HG02623 (cell line): ENCODE measurements around the gene LBP.
"Not testable (repeated sequence)": the region's sequence is repeated elsewhere in the genome, so short reads cannot be mapped to it uniquely, and the experiment has no call there.

ENCODE experiments used
- ATAC-seq: cut with Tn5 transposase; IDR thresholded peaks from one replicate; pipeline ENCODE4 v1.9.1; 2021; ENCODE audit warnings: moderate library complexity; ENCODE audit not compliant: unreplicated experiment

Gene LBP, protein sequence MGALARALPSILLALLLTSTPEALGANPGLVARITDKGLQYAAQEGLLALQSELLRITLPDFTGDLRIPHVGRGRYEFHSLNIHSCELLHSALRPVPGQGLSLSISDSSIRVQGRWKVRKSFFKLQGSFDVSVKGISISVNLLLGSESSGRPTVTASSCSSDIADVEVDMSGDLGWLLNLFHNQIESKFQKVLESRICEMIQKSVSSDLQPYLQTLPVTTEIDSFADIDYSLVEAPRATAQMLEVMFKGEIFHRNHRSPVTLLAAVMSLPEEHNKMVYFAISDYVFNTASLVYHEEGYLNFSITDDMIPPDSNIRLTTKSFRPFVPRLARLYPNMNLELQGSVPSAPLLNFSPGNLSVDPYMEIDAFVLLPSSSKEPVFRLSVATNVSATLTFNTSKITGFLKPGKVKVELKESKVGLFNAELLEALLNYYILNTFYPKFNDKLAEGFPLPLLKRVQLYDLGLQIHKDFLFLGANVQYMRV

GRCh38 chr20:38346247-38346651 is at the start of gene LBP:
TSS of gene LBP (plus strand) at chr20:38346482. CDS start at chr20:38346517, 35 bp downstream.
- ATAC-seq: no peak

GRCh38 chr20:38297916-38298674 is 48.2 kb upstream of the LBP start:
- ATAC-seq: no peak

- no peak for ATAC-seq
Measured at GRCh38 chr20:38298768-38299288, 47.5 kb upstream of the LBP start.

DNA sequence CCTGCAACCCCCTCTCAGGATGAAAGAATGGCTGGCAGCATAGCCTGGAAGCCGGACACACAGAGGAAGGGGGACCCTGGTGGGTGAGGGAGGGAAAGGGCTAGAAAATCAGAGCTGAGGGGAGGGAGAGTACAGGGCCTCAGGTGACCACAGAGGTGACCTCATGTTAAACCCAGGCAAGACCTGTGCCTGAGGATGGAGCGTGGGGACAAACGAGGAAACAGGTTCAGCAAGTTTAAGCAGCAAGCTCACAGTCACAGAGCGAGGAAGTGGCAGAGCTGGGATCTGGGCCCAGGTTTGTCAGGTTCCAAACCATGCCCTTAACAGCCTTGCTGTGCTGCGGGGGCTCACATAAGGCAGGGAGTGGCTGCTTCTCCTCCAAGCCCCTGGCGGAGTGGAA is 46.3 kb upstream of the LBP start:
- ATAC-seq: no peak

DNA sequence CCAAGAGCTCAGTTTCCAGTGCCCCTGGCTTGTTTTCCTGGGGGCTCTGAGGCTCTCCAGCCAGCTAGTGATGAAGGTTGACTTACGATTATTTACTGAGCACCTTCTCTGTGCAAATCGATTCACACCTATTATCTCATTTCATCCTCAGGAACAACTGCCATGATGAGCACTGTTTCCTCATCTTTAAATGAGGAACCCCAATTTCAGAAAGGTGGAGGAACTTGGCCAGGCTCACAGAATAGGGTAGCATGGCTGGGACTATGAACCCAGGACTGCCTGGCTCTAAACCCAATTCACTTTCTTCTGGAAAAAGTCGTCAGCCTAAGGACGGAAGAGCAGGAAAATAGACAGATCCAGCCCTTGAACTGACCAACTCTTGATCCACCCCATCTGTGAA is 45.8 kb upstream of the LBP start:
- no peak for ATAC-seq

- no peak for ATAC-seq
Measured at GRCh38 chr20:38301309-38301708, 45.0 kb upstream of the LBP start.

DNA sequence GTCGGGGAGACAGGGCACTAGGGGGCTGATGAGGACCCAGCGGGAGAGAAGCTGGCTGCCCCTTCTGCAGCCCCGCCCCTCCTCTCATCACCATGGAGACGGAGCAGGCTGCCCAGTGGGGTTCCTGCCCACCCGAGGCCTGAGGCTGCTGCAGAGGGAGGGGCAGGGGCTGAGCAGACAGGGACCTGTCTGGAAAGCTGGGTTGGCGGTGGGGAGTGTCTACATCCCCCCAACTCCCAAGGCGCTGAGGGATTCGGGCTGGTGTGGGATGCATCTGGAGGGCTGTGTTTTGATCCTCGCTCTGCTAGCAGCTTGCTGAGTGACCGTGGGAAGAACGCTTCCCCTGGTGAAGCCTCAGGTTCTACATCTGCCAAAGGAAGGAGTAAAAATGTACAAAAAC is 43.5 kb upstream of the LBP start:
- no peak for ATAC-seq

DNA sequence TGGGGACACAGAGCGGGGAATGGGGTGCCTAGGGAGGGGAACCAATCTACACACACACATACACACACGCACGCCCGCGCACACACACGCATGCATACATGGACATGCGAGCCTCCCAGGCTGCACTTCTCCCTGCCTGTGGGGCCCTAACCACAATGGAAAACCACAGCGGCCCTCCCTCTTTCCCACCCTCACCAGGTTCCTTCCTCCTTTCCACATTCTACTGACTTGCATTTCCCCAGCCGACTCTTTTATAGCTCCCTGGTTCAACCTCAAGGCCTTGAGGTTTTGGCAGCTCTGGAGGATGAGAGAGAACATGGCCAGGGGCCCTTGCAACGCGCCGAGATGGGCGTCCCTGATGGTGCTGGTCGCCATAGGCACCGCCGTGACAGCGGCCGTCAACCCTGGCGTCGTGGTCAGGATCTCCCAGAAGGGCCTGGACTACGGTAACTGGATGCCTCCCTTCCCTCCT is 42.3 kb upstream of the LBP start, which contains the start of gene BPI:
BPI (plus strand) TSS at position 249 of the 472 bp plus-strand sequence; CDS start at position 317, 68 bp downstream.
- ATAC-seq: no peak

GRCh38 chr20:38304845-38305447 is 41.3 kb upstream of the LBP start:
- ATAC-seq: no peak

DNA sequence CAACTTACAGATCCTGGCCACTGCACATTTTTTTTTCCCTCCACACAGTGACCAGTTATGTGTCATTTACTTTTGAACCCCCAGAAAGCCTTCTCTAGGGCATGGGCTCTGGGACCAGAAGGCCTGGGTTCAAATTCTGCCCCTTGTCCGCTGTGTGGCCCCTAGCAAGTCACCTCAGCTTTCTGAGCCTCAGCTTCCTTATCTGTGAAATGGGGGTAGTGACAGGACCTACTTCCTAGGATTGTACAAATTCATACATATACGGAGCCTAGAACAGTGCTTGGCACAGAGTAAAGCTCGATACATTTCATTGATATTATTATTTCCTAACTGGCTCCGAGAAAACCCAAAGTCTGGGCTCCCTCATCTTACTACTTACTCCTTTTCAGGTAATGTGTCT is 40.7 kb upstream of the LBP start:
- no peak for ATAC-seq

DNA sequence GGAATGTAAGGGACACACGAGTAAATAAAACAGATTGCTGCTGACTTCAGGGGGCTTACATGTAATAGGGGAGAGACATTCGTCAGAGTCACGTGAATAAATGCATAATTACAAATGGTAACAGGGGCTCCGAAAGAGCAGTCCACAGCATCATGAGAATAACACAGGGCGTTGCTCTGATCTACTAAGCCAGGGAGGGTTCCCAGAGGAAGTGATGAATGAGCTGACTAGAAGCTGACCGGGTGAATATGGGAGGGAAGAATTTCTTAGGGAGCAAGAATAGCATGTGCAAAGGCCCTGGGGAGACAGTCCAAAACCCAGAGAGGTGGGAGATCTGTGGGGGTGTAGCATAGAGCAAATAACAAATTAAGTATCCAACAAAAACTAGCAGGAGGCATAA is 39.9 kb upstream of the LBP start:
- ATAC-seq: no peak

GRCh38 chr20:38307371-38308046 is 38.8 kb upstream of the LBP start:
- no peak for ATAC-seq

DNA sequence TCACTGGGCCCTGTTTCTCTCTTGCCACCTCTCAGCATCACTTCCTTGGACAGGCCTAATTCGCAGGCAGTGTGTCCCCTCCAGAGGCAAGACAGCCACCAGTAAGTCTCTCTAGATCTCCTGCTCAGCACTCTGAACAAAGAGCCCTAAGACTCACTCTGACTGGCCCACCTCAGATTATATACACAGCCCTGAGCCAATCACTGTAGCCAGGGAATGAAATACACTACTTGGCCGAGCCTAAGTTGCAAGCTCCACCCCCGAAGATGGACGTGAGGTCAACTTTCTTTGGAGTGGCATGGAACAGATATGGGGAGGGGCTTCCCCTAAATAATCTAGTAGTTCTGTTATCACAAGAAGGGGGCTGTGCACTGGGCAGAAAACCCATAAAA is 38.2 kb upstream of the LBP start:
- no peak for ATAC-seq

DNA sequence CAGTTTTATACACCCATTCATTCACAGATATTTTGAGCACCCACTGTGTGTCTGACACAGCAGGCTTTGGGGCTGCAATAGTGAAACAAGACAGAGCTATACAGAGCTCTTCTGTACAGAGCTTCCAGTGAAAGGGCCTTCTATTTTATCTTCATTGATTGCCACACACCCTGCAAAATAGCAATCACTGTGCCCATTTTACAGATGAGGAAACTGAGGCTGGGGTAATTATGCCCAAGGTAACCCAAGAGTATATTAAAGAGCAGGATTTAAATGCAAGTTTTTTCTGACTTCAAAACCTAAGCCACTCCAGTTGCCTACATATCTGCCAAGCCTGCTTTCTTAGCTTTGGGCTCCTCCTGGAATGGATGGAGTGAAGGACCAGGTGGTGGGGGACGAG is 37.8 kb upstream of the LBP start:
- no peak for ATAC-seq

GRCh38 chr20:38311091-38311490 is 35.2 kb upstream of the LBP start:
- no peak for ATAC-seq

DNA sequence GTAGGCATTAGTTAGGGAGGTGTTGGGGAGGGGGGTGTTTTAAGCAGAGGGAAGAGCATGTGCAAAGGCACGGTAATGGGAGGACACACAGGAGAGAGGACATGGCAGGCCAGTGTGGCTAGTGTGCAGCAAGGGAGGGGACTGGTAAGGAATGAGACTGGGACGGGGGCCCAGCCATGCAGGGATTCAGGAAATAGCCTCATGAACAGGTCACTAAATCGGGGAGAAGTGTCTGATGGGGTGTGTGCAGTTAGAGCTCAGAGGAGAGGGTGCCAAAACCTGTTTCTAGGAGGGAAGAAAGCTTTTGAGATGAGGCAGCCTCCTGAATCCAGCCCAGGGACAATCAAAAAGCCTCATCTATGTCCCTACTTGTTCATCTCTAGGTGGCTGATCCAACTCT is 34.8 kb upstream of the LBP start:
- no peak for ATAC-seq

GRCh38 chr20:38313676-38314075 is 32.6 kb upstream of the LBP start:
- ATAC-seq: no peak

DNA sequence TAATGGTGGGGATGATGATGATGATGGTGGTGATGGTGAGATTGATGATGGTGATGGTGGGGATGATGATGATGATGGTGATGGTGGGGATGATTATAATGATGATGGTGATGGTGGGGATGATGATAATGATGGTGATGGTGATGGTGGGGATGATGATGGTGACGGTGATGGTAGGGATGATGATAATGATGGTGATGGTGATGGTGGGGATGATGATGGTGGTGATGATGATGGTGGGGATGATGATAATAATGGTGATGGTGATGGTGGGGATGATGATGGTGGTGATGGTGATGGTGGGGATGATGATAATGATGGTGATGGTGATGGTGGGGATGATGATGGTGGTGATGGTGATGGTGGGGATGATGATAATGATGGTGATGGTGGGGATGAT is 31.9 kb upstream of the LBP start:
- ATAC-seq: not testable (repeated sequence)

DNA sequence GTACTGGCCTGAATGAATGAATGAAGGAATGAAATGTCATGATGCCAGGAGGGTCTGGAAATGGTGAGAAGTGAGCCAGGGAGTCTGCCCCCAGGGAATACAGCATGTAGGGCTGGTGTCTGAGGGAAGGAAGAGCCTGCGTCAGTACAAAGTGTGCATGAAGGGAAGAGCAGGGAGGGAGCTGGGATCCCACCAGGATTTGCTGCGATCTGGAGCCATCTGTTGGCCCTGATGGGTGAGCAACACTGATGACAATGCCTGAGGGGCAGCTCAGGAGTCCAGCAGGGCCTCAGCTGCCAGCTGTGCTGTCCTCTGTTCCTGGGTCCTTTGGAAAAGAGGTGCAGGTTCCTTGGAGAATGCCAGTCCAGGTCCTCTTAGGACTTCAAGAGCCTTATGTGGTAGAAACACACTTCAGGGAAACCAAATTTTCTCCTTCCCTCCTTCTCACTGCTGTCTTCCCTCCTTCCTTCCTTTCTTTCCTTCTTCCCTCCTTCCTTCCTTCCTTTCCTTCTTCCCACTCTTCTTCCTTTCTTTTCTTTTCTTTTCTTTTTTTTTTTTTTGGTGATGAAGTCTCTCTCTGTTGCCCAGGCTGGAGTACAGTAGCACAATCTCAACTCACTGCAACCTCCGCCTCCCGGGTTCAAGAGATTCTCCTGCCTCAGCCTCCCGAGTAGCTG is 30.9 kb upstream of the LBP start:
- ATAC-seq: no peak

DNA sequence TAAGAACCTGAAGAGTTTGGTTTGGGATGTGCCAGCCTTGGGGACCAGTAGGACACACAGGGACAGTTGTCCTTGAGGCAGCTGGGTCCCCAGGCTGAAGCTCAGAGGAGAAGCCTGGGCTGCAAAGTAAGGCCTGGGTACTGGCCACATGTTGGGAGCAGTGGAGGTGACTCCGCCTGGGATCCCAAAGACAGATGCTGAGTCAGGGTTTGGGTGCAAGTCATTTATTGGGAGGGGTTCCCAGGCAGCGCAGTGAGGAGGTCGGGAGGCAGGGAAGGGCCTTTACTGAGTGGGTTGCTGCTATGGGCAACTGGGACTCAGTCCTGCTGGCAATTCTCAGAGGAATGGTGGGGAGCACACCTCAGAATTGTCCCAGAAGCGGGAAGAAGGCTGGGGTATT is 29.9 kb upstream of the LBP start:
- ATAC-seq: no peak
